GM18861 (cell line): ENCODE results near the gene ASIC2.

Experiments
- ATAC-seq: cut with Tn5 transposase; IDR thresholded peaks from one replicate; pipeline ENCODE4 v1.9.1; 2021; ENCODE audit not compliant: unreplicated experiment

ASIC2 gene

GRCh38 chr17:33205552-33205951 lies 87.5 kb downstream of the ASIC2 start:
- ATAC-seq: no peak

GRCh38 chr17:33204701-33205100 lies 88.4 kb downstream of the ASIC2 start:
- ATAC-seq: no peak

- no peak for ATAC-seq
Measured at GRCh38 chr17:33204156-33204555, 88.9 kb downstream of the ASIC2 start.

GRCh38 chr17:33202796-33203495 lies 90.1 kb downstream of the ASIC2 start:
- ATAC-seq: no peak

- no peak for ATAC-seq
Measured at GRCh38 chr17:33202021-33202420, 91.1 kb downstream of the ASIC2 start.

- no peak for ATAC-seq
Measured at GRCh38 chr17:33201283-33201682, 91.8 kb downstream of the ASIC2 start.

GRCh38 chr17:33200587-33200986 lies 92.5 kb downstream of the ASIC2 start:
- ATAC-seq: no peak

- ATAC-seq: no peak
Measured at GRCh38 chr17:33199571-33200510, 93.3 kb downstream of the ASIC2 start.

- ATAC-seq: no peak
Measured at GRCh38 chr17:33198954-33199353, 94.1 kb downstream of the ASIC2 start.

- no peak for ATAC-seq
Measured at GRCh38 chr17:33197342-33197741, 95.8 kb downstream of the ASIC2 start.

GRCh38 chr17:33196883-33197282 lies 96.2 kb downstream of the ASIC2 start:
- ATAC-seq: no peak

- ATAC-seq: no peak
Measured at GRCh38 chr17:33192951-33193911, 99.9 kb downstream of the ASIC2 start.

- no peak for ATAC-seq
Measured at GRCh38 chr17:33183487-33184026, 109.5 kb downstream of the ASIC2 start.

GRCh38 chr17:33179151-33179550 lies 113.9 kb downstream of the ASIC2 start:
- ATAC-seq: no peak

- no peak for ATAC-seq
Measured at GRCh38 chr17:33178681-33179080, 114.4 kb downstream of the ASIC2 start.

- ATAC-seq: no peak
Measured at GRCh38 chr17:33175562-33175961, 117.5 kb downstream of the ASIC2 start.

GRCh38 chr17:33171931-33172330 lies 121.2 kb downstream of the ASIC2 start:
- ATAC-seq: no peak

GRCh38 chr17:33169580-33170285 lies 123.4 kb downstream of the ASIC2 start:
- ATAC-seq: no peak

- ATAC-seq: no peak
Measured at GRCh38 chr17:33167736-33168135, 125.4 kb downstream of the ASIC2 start.

- no peak for ATAC-seq
Measured at GRCh38 chr17:33166472-33166871, 126.6 kb downstream of the ASIC2 start.
